ENCODE data around the gene CDKL1. TPM values are rescaled to one million over a fixed set of nuclear protein-coding genes. Genes with fewer than 3 reads are reported as not detected.
A peak's percentile ranks its signal among the peaks of the same experiment; 100 is the strongest.

Gene CDKL1
- total and polyA plus RNA-seq, 2 of the 13 experiments (the other 11 are each of a cell fraction or from before 2014, with no cell fraction given): 4.4 to 5.1 TPM

DNA sequence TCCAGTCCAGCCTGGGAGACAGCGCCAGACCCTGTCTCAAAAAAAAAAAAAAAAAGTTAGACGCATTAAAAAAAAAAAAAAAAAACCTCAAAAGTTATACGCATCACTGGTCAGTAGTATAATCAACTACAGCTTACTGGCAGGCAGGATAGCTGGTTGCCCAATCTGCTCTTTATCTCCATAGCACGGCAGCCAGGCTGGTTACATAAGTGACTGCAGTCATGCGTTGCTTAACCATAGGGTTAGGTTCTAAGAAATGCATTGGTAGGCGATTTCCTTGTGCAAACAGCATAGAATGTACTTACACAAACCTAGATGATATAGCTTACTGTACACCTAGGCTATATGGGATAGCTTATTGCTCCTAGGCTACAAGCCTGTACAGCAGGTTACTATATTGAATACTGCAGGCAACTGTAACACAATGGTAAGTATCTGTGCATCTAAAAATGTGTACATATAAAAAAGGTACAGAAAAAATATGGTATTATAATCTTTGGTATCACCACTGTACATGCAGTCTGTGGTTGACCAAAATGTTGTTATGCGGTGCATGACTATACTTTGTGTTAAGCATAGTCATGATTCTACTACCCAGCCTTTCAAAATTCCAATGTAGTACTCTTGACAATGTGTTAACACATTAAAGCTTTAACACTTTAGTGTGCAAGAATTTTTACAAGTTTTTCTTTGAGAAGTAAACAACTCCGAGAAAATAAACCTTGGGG, 92.8 kb downstream of the CDKL1 start:
- WGBS (ENCODE audit: low lambda C conversion rate): 36% methylated on average over 8 of the region's 8 CpGs
- Histone ChIP-seq H2AFZ (ENCODE audit: low read length) (no peak overlapping the region), H3K9ac (ENCODE audit: insufficient read depth, low read depth, low read length) (no peak overlapping the region), H3K27ac (ENCODE audit: extremely low read length, insufficient read depth, low read length) (no peak overlapping the region), H3K4me1 (ENCODE audit: insufficient read depth, low read length) (peaks cover 23% of the 10 kb centered on the region), H3K4me2 (ENCODE audit: low read depth, low read length) (no peak overlapping the region), H3K4me3 (replicated peaks in 1 of 3; ENCODE audit: insufficient read depth in 1 of 3, low read depth in 2 of 3, low read length in 3 of 3) (no peak overlapping the region), H4K20me1 (ENCODE audit: insufficient read depth, low read length) (no peaks in the 10 kb centered on the region), H3K79me2 (ENCODE audit: insufficient read depth, low read length) (no peaks in the 10 kb centered on the region), H3K27me3 (ENCODE audit: control insufficient read depth in 1 of 2, insufficient read depth in 2 of 2, low read length in 2 of 2) (no peaks in the 10 kb centered on the region), H3K36me3 (replicated peaks in 1 of 2; ENCODE audit: control insufficient read depth in 1 of 2, insufficient read depth in 2 of 2, low read length in 2 of 2) (0 out of 5 replicates have a peak, but pooled peaks cover 0 to 2% of the 10 kb centered on the region in 2 experiments), H3K9me3 (ENCODE audit: low read length) (no peaks in the 10 kb centered on the region)
- DNase-seq (ENCODE audit: low spot score): peak; percentile 93
- no TSS peak for BruUV-seq (replicated peaks)
- ATAC-seq: peak; percentile 99
- peak; percentile 98 for FAIRE-seq
- ChIA-PET CTCF (ENCODE audit: low intra/inter-chr PET ratio, low total read pairs) (no interaction called here), POLR2A (interaction anchor here (0.6 to 2.0 kb wide), 2 partner anchors 8 to 33 kb away, joined by 4 to 27 read pairs; partner anchors contain the start of genes DMAC2L and L2HGDH)
- intact Hi-C loops (cut with micrococcal nuclease; ENCODE audit: unreplicated experiment): no loop called here
- in situ Hi-C loops (cut with HindIII; ENCODE audit: extremely low pct_ligation_motif_present, low pct_unique_long_range_greater_than_20kb): no loop called here
- TF ChIP-seq SMYD3 (CRISPR knock-in tag; IDR thresholded peaks at IDR 0.05) (0 out of 2 replicates have a peak, but pooled peaks have one; percentile 35), ZNF256 (CRISPR knock-in tag; conservative IDR thresholded peaks at IDR 0.05) (no peak), ZNF331 (CRISPR knock-in tag; IDR thresholded peaks at IDR 0.05) (peak; percentile 93), NCOA2 (CRISPR knock-in tag; IDR thresholded peaks at IDR 0.05) (peak; percentile 79), FOXA1 (IDR thresholded peaks at IDR 0.05) (no peak), FOXA1 (CRISPR knock-in tag; IDR thresholded peaks at IDR 0.05) (peak; percentile 83), SKI (IDR thresholded peaks at IDR 0.05; ENCODE audit: partially characterized antibody) (peak; percentile 40), GZF1 (CRISPR knock-in tag; IDR thresholded peaks at IDR 0.05) (no peak), ZFX (CRISPR knock-in tag; IDR thresholded peaks at IDR 0.05; ENCODE audit: low read depth) (no peak), FOXP1 (IDR thresholded peaks at IDR 0.05) (no peak), FOXP1 (CRISPR knock-in tag; IDR thresholded peaks at IDR 0.05) (peak; percentile 32; the same call in 1 of the 2 replicates), NCOR1 (IDR thresholded peaks at IDR 0.05; ENCODE audit: borderline replicate concordance, low read length) (peak; percentile 52; the same call in 1 of the 2 replicates), TEAD3 (CRISPR knock-in tag; optimal IDR thresholded peaks at IDR 0.05; ENCODE audit: borderline replicate concordance) (peak; percentile 83), ZNF891 (CRISPR knock-in tag; IDR thresholded peaks at IDR 0.05) (no peak), RFX5 (IDR thresholded peaks at IDR 0.05; ENCODE audit: low read depth, low read length) (peak; percentile 39; the same call in 1 of the 2 replicates)
- TF ChIP-seq, protein P1, sequence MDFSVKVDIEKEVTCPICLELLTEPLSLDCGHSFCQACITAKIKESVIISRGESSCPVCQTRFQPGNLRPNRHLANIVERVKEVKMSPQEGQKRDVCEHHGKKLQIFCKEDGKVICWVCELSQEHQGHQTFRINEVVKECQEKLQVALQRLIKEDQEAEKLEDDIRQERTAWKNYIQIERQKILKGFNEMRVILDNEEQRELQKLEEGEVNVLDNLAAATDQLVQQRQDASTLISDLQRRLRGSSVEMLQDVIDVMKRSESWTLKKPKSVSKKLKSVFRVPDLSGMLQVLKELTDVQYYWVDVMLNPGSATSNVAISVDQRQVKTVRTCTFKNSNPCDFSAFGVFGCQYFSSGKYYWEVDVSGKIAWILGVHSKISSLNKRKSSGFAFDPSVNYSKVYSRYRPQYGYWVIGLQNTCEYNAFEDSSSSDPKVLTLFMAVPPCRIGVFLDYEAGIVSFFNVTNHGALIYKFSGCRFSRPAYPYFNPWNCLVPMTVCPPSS (IDR thresholded peaks at IDR 0.05): no peak
- TF ChIP-seq, protein P2, sequence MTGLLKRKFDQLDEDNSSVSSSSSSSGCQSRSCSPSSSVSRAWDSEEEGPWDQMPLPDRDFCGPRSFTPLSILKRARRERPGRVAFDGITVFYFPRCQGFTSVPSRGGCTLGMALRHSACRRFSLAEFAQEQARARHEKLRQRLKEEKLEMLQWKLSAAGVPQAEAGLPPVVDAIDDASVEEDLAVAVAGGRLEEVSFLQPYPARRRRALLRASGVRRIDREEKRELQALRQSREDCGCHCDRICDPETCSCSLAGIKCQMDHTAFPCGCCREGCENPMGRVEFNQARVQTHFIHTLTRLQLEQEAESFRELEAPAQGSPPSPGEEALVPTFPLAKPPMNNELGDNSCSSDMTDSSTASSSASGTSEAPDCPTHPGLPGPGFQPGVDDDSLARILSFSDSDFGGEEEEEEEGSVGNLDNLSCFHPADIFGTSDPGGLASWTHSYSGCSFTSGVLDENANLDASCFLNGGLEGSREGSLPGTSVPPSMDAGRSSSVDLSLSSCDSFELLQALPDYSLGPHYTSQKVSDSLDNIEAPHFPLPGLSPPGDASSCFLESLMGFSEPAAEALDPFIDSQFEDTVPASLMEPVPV (CRISPR knock-in tag; IDR thresholded peaks at IDR 0.05): 0 out of 2 replicates have a peak, but pooled peaks have one; percentile 36
- TF ChIP-seq, protein P3, sequence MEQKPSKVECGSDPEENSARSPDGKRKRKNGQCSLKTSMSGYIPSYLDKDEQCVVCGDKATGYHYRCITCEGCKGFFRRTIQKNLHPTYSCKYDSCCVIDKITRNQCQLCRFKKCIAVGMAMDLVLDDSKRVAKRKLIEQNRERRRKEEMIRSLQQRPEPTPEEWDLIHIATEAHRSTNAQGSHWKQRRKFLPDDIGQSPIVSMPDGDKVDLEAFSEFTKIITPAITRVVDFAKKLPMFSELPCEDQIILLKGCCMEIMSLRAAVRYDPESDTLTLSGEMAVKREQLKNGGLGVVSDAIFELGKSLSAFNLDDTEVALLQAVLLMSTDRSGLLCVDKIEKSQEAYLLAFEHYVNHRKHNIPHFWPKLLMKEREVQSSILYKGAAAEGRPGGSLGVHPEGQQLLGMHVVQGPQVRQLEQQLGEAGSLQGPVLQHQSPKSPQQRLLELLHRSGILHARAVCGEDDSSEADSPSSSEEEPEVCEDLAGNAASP (CRISPR knock-in tag; IDR thresholded peaks at IDR 0.05; ENCODE audit: borderline replicate concordance): peak; percentile 27; the same call in 1 of the 2 replicates
- TF ChIP-seq, protein P4, sequence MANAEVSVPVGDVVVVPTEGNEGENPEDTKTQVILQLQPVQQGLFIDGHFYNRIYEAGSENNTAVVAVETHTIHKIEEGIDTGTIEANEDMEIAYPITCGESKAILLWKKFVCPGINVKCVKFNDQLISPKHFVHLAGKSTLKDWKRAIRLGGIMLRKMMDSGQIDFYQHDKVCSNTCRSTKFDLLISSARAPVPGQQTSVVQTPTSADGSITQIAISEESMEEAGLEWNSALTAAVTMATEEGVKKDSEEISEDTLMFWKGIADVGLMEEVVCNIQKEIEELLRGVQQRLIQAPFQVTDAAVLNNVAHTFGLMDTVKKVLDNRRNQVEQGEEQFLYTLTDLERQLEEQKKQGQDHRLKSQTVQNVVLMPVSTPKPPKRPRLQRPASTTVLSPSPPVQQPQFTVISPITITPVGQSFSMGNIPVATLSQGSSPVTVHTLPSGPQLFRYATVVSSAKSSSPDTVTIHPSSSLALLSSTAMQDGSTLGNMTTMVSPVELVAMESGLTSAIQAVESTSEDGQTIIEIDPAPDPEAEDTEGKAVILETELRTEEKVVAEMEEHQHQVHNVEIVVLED (CRISPR knock-in tag; IDR thresholded peaks at IDR 0.05; ENCODE audit: borderline replicate concordance): 0 out of 2 replicates have a peak, but pooled peaks have one; percentile 28
